ENCODE measurements around the gene CXCR1.

- TF ChIP-seq, protein P1, sequence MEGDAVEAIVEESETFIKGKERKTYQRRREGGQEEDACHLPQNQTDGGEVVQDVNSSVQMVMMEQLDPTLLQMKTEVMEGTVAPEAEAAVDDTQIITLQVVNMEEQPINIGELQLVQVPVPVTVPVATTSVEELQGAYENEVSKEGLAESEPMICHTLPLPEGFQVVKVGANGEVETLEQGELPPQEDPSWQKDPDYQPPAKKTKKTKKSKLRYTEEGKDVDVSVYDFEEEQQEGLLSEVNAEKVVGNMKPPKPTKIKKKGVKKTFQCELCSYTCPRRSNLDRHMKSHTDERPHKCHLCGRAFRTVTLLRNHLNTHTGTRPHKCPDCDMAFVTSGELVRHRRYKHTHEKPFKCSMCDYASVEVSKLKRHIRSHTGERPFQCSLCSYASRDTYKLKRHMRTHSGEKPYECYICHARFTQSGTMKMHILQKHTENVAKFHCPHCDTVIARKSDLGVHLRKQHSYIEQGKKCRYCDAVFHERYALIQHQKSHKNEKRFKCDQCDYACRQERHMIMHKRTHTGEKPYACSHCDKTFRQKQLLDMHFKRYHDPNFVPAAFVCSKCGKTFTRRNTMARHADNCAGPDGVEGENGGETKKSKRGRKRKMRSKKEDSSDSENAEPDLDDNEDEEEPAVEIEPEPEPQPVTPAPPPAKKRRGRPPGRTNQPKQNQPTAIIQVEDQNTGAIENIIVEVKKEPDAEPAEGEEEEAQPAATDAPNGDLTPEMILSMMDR (conservative IDR thresholded peaks at IDR 0.05; ENCODE audit: low read depth, low read length) = no peak
- TF ChIP-seq RAD21 (IDR thresholded peaks at IDR 0.05; ENCODE audit: low read length) (no peak), MXI1 (IDR thresholded peaks at IDR 0.05; ENCODE audit: borderline replicate concordance, low read depth, low read length) (no peak)
These were observed 28.1 kb upstream of the CXCR1 start for GRCh38 chr2:218194880-218195279.

Measured in IMR-90 (cell line).